NCI-H1436 treated with DMSO at 0.1 percent for 48 hours (cell line): ENCODE data around the gene TRIAP1.
"Not testable (repeated sequence)": the region's sequence is repeated elsewhere in the genome, so short reads cannot be mapped to it uniquely, and the experiment has no call there.

Experiments
- DNase-seq: peaks from one replicate; lab custom pipeline; 2025; lab: John Stamatoyannopoulos, UW

The TRIAP1 gene

DNA sequence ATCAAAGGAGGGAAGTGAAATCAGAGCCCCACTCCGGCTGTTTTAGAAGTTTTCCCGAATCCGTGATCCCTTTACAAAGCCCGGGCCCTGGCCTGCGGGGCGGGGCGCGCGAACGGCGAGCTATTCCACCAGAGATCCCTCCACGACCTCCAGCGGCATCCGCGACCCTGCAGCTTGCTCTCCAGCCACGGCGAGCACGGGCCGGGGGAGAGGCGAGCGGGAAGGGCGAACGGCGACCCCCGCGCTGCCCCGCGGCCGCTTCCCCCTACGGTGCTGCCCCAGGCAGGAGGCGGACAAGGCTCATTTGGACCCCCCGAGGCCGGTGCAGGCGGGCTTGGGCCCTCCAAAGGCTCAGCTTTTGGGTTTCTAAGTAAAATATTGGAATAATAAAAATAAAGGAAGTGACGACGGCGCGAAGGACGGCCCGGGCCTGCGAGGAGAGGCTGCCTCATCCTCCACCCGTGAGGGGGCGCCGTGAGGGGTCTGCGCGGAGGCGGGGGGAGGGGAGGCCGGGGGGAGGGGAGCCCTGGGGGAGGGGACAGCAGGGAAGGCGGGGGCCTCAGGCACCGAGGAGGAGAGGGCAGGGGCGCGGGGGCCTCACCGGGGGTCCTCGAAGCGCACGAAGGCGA, 22.8 kb upstream of the TRIAP1 start:
- no peak for DNase-seq

DNA sequence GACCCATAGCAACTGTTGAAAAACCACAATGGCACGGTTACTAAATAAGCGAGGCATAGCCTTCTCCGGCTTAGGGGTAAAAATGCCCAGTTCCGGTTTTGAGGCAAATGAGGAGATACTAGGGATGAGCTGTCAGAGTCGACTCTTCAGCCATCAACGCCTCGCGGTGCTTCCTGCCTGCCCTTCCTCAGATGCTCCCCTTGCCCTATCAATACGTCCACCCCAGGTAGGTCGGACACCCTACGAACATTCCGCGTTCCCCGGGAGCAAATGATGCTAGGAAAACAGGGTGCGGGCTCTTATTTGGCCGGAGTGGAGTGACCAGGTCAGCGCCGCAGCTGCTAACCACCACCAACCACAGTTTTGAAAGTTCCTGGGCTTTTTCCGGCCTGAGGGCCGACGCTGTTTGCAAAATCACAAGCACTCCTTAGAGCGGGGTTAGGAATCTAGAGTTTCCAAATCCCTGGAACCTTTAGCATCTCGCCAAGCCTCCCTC, 22.2 kb upstream of the TRIAP1 start:
- DNase-seq: no peak

GRCh38 chr12:120467439-120467838, 21.3 kb upstream of the TRIAP1 start:
- DNase-seq: no peak

GRCh38 chr12:120466560-120467315, 20.6 kb upstream of the TRIAP1 start:
- DNase-seq: no peak

GRCh38 chr12:120465756-120466155, 19.6 kb upstream of the TRIAP1 start:
- no peak for DNase-seq

DNA sequence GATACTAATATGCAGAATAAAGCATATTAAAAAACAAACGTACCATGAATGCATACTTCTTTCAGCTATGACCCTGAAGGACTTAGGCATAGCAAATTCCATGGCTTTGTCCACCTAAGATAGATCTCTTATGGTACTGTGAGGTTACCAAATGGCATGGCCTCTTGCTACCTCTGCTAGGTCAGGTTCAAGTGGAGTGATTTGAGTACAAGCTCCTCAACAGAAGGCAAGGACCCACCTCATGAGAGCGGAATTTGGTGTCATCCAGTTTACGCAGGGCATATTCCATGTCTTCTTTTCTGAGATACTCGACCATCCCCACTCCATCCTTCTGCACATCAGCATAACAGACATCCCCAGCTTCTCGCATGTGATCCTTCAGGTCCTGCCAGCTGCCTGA, 17.5 kb upstream of the TRIAP1 start:
- no peak for DNase-seq

GRCh38 chr12:120462099-120462640, 16.0 kb upstream of the TRIAP1 start:
- DNase-seq: no peak

GRCh38 chr12:120460157-120460556, 14.0 kb upstream of the TRIAP1 start:
- no peak for DNase-seq

- no peak for DNase-seq
Observed at GRCh38 chr12:120457133-120457532, 10.9 kb upstream of the TRIAP1 start.

GRCh38 chr12:120455302-120455701, 9.1 kb upstream of the TRIAP1 start:
- DNase-seq: no peak

GRCh38 chr12:120453977-120454376, 7.8 kb upstream of the TRIAP1 start:
- no peak for DNase-seq

- no peak for DNase-seq
Observed at GRCh38 chr12:120453060-120453750, 7.0 kb upstream of the TRIAP1 start.

- DNase-seq: not testable (repeated sequence)
Observed at GRCh38 chr12:120452524-120452923, 6.3 kb upstream of the TRIAP1 start.

DNA sequence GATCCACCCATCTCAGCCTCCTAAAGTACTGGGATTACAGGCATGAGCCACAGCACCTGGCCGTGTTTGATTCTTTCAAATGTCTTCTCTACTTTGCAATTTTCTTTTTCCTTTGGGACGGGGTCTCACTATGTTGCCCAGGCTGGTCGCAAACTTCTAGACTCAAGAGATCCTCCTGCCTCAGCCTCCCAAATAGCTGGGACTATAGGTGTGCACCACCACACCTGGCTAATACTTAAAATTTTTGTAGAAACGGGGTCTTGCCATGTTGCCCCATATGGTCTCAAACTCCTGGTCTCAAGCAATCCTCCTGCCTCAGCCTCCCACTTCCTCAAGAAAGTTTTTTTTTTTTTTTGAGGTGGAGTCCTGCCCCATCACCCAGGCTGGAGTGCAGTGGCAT, 1.8 kb upstream of the TRIAP1 start:
- DNase-seq: no peak

DNA sequence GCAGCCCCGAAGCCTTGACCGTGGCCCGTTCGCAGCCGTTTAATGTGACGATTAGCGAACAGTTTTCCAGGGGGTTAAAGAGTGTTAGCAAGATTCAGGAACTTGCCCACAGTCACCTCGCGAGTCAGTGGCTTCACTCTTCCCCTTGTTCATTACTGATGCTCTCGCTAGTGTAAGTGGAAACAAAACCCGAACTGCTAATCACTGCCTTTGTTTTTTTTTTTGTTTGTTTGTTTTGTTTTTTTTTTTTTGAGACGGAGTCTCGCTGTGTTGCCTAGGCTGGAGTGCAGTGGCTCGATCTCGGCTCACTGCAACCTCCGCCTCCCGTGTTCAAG, 627 bp upstream of the TRIAP1 start:
- not testable (repeated sequence) for DNase-seq

- DNase-seq: no peak
Observed at GRCh38 chr12:120444676-120445075, 1.5 kb downstream of the TRIAP1 start.

GRCh38 chr12:120439646-120440247, 6.4 kb downstream of the TRIAP1 start:
- no peak for DNase-seq

- DNase-seq: no peak
Observed at GRCh38 chr12:120438495-120439198, 7.5 kb downstream of the TRIAP1 start.

DNA sequence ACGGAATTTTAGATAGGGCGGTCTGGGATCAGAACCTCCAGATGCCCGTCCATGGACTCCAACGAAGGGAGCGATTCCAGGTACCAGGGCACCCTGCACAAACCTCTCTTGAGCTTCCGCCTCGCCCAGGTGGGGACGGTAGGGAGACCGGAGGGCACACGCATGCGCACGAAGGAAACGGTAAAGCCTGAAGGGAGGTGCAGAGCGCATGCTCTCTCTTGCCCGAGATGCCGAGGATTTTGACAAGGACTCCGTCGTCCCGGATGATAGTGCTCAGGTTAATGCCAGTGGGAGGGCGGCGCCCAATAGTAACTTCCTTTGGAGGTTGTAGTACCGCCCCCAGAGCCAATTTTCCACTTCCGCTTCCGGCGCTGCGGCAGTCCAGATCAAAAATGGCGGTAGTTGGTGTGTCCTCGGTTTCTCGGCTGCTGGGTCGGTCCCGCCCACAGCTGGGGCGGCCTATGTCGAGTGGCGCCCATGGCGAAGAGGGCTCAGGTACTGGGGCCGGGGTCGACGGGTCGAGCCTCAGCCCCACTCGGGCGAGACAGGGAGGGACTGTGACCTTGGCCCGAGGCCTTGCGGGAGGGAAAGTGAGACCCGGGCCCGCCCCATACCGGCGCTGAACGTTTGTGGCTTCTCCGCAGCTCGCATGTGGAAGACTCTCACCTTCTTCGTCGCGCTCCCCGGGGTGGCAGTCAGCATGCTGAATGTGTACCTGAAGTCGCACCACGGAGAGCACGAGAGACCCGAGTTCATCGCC, 8.3 kb downstream of the TRIAP1 start, which contains the start of gene COX6A1:
TSS of gene COX6A1 (plus strand) at position 379 of the 760 bp plus-strand sequence. CDS start at position 393, 14 bp downstream.
- DNase-seq: peak; percentile 98

GRCh38 chr12:120432772-120433525, 13.2 kb downstream of the TRIAP1 start:
- no peak for DNase-seq
